Activated naive CD4-positive, alpha-beta T cell treated with anti-CD3 and anti-CD28 coated beads, Interleukin-2, amount 10 ng/mL, durations not matched to agents 7 days and 5 days (primary cell): ENCODE data around the gene CD160.

Experiments used
- CTCF ChIA-PET: fragments of 350-600 bp; sonication (Branson Sonifier 250); formaldehyde crosslinking; loops from one replicate; lab custom pipeline; 2021; ENCODE audit warnings: antibody characterized with exemption; lab: Charles Lee
- DNase-seq: peaks from one replicate; pipeline ENCODE4 v3.0.0-alpha.2; 2020
- H3K27ac Mint-ChIP-seq: one replicate; pipeline ENCODE4 v1.8.0; 2021; ENCODE audit warnings: mild to moderate bottlenecking, moderate library complexity, mixed read lengths
- H3K27me3 Mint-ChIP-seq: one replicate; pipeline ENCODE4 v1.8.0; 2021; ENCODE audit warnings: mild to moderate bottlenecking, mixed read lengths
- H3K36me3 Mint-ChIP-seq: one replicate; pipeline ENCODE4 v1.8.0; 2021; ENCODE audit warnings: mixed read lengths
- H3K4me1 Mint-ChIP-seq: one replicate; pipeline ENCODE4 v1.8.0; 2021; ENCODE audit warnings: mixed read lengths
- H3K4me3 Mint-ChIP-seq: one replicate; pipeline ENCODE4 v1.8.0; 2021; ENCODE audit warnings: mild to moderate bottlenecking, moderate library complexity, mixed read lengths
- H3K9me3 Mint-ChIP-seq: one replicate; pipeline ENCODE4 v1.8.0; 2021; ENCODE audit warnings: mixed read lengths

The CD160 gene

GRCh38 chr1:145782272-145783099 lies 63.2 kb downstream of the CD160 start:
- DNase-seq = no peak
- CTCF ChIA-PET = no interaction called here
- Mint-ChIP-seq H3K4me1 (peaks cover 29% of the 10 kb centered on the region), H3K27me3 (no peaks in the 10 kb centered on the region), H3K4me3 (no peak overlapping the region), H3K9me3 (no peaks in the 10 kb centered on the region), H3K36me3 (peaks cover 26% of the 10 kb centered on the region), H3K27ac (no peak overlapping the region)

- no peak for DNase-seq
- Mint-ChIP-seq H3K4me1 (peaks cover 29% of the 10 kb centered on the region), H3K4me3 (no peak overlapping the region), H3K36me3 (peaks cover 34% of the 10 kb centered on the region), H3K9me3 (no peaks in the 10 kb centered on the region), H3K27me3 (no peaks in the 10 kb centered on the region), H3K27ac (no peak overlapping the region)
- CTCF ChIA-PET = no interaction called here
Observed at GRCh38 chr1:145784409-145784808, 65.1 kb downstream of the CD160 start.

- H3K36me3 Mint-ChIP-seq = peaks cover 34% of the 10 kb centered on the region
- CTCF ChIA-PET = interaction anchor here (0.9 kb wide), 1 partner anchor 13 kb away, joined by 3 read pairs; no protein-coding TSS in a partner anchor
Observed at GRCh38 chr1:145785547-145785946, 66.2 kb downstream of the CD160 start.

GRCh38 chr1:145786271-145786670 lies 67.0 kb downstream of the CD160 start:
- Mint-ChIP-seq H3K4me3 (peak overlapping the region; percentile 32), H3K27me3 (no peaks in the 10 kb centered on the region), H3K4me1 (peaks cover 29% of the 10 kb centered on the region), H3K9me3 (no peaks in the 10 kb centered on the region), H3K27ac (peak overlapping the region; percentile 89), H3K36me3 (peaks cover 30% of the 10 kb centered on the region)
- DNase-seq = no peak
- CTCF ChIA-PET = interaction anchor here (0.9 kb wide), 1 partner anchor 13 kb away, joined by 3 read pairs; no protein-coding TSS in a partner anchor

More at GRCh38 chr1:145785547-145785946, 66.2 kb downstream of the CD160 start:
- Mint-ChIP-seq H3K4me1 (peaks cover 29% of the 10 kb centered on the region), H3K9me3 (no peaks in the 10 kb centered on the region), H3K4me3 (no peak overlapping the region), H3K27me3 (no peaks in the 10 kb centered on the region), H3K27ac (peak overlapping the region; percentile 89)
- DNase-seq = no peak

- Mint-ChIP-seq H3K9me3 (no peaks in the 10 kb centered on the region), H3K4me1 (peaks cover 29% of the 10 kb centered on the region), H3K27ac (no peak overlapping the region), H3K36me3 (peaks cover 32% of the 10 kb centered on the region), H3K27me3 (no peaks in the 10 kb centered on the region), H3K4me3 (no peak overlapping the region)
- no peak for DNase-seq
- CTCF ChIA-PET = no interaction called here
Observed at GRCh38 chr1:145788580-145788979, 69.3 kb downstream of the CD160 start.
